Measurements from ENCODE around the gene TMEM259.

- TF ChIP-seq CTCF (IDR thresholded peaks at IDR 0.05) (no peak), POLR2A (IDR thresholded peaks at IDR 0.05) (no peak)
These were observed 49.6 kb upstream of the TMEM259 start for GRCh38 chr19:1070576-1070930.
